ENCODE results near the gene TSPYL2. TPM values are rescaled to one million over a fixed set of nuclear protein-coding genes. Genes with fewer than 3 reads are reported as not detected.

The TSPYL2 gene
- total and polyA plus RNA-seq, 5 donors, result 55.8 to 66.6 (median 60.7) TPM

DNA sequence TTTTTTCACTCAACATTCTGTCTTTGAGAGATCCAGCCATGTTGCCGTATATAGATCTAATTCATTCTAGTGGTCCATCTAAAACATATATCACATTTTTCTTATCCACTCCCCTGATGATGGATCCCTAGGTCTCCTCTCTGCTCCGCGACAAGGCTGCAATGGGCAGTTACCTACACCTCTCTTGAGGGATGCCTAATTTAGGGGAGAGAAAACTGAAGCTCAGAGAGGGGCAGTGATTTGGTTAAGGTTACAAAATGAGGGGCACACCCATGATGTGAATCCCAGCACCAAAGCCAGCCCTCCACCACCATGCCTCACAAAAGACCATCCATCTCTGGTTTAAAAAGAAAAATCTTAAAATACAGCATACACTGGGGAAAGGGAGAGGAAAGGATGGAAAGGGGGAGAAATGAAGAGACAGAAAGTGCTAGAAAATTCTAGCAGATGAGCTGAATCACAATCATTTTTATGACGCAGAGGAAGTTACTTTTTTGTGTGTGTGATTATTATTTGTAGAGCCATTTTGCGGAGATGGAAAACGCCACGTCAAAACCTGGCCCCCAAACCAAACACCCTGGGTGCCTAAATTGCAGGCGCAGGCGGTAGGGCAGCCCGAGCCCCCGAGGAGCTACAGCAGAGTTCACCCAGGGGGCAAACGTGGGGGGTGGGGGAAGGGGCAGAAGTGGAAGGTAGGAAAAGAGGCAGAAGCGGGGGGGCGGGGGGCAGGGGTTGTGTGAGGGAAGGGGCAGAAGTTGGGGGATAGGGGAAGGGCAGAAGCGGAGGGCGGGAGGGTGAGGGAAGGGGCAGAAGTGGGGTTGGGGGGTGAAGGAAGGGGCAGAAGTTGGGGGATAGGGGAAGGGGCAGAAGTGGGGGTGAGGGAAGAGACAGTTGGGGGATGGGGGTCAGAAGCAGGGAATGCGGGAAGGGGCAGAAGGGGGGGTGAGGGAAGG lies 1.3 kb upstream of the TSPYL2 start:
- WGBS, result 18% methylated on average over 17 of the region's 17 CpGs
- ATAC-seq, result no peak

GRCh38 chrX:53082773-53083616 lies 828 bp downstream of the TSPYL2 start:
- Histone ChIP-seq H3K27ac (ENCODE audit: low read length) (peak overlapping the region; percentile 91), H3K27me3 (ENCODE audit: control insufficient read depth, insufficient read depth) (no peaks in the 10 kb centered on the region), H3K4me1 (ENCODE audit: control insufficient read depth, insufficient read depth, low read length) (peaks cover 3% of the 10 kb centered on the region), H3K9me3 (ENCODE audit: control insufficient read depth, low read length) (no peaks in the 10 kb centered on the region), H3K4me3 (ENCODE audit: low read length) (peak overlapping the region; percentile 79)
- intact Hi-C loops (cut with DNase I), result no loop called here
- ATAC-seq (no peak), DNase-seq (no peak)
- 4% methylated on average over 31 of the region's 31 CpGs for WGBS

More for the DNA sequence above, 1.3 kb upstream of the TSPYL2 start:
- DNase-seq, result peak in 2 of 3 donors; percentile 61 to 71
- Histone ChIP-seq H3K27ac (ENCODE audit: low read length) (peak overlapping the region; percentile 75), H3K9me3 (ENCODE audit: control insufficient read depth, low read length) (no peaks in the 10 kb centered on the region), H3K4me3 (ENCODE audit: low read length) (peak overlapping the region; percentile 40), H3K4me1 (ENCODE audit: control insufficient read depth, insufficient read depth, low read length) (no peaks in the 10 kb centered on the region), H3K27me3 (ENCODE audit: control insufficient read depth, insufficient read depth) (no peaks in the 10 kb centered on the region)
- intact Hi-C loops (cut with DNase I), result no loop called here

- WGBS, result 63% methylated on average over 4 of the region's 4 CpGs
Observed at GRCh38 chrX:53084043-53084570, 1.9 kb downstream of the TSPYL2 start.

DNA sequence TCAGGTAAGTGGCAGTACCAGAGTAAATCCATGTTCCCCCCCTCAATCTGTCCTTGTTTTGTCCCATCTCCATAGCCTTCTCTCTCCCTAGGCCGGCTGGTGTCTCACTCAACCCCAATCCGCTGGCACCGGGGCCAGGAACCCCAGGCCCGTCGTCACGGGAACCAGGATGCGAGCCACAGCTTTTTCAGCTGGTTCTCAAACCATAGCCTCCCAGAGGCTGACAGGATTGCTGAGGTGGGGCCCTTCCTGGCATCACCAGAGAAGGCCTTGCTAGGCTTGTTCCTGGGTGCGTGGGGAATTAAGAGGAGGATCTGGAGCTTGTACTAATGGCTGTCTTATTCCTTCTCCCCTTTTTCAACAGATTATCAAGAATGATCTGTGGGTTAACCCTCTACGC lies 2.7 kb downstream of the TSPYL2 start:
- no peaks in the 10 kb centered on the region for H3K27me3 ChIP-seq (ENCODE audit: control insufficient read depth, insufficient read depth)
- H3K27ac ChIP-seq (ENCODE audit: low read length), result no peak overlapping the region
- no peak overlapping the region for H3K4me3 ChIP-seq (ENCODE audit: low read length)
- DNase-seq (no peak), ATAC-seq (no peak)
- H3K9me3 ChIP-seq (ENCODE audit: control insufficient read depth, low read length), result no peaks in the 10 kb centered on the region
- intact Hi-C loops (cut with DNase I), result no loop called here
- peaks cover 3% of the 10 kb centered on the region for H3K4me1 ChIP-seq (ENCODE audit: control insufficient read depth, insufficient read depth, low read length)
- 82% methylated on average over 9 of the region's 9 CpGs for WGBS

More at GRCh38 chrX:53084043-53084570, 1.9 kb downstream of the TSPYL2 start:
- Histone ChIP-seq H3K27ac (ENCODE audit: low read length) (peak overlapping the region; percentile 48), H3K4me1 (ENCODE audit: control insufficient read depth, insufficient read depth, low read length) (peaks cover 3% of the 10 kb centered on the region), H3K27me3 (ENCODE audit: control insufficient read depth, insufficient read depth) (no peaks in the 10 kb centered on the region), H3K9me3 (ENCODE audit: control insufficient read depth, low read length) (no peaks in the 10 kb centered on the region), H3K4me3 (ENCODE audit: low read length) (peak overlapping the region; percentile 79)
- no peak for DNase-seq
- no peak for ATAC-seq
- intact Hi-C loops (cut with DNase I), result no loop called here

DNA sequence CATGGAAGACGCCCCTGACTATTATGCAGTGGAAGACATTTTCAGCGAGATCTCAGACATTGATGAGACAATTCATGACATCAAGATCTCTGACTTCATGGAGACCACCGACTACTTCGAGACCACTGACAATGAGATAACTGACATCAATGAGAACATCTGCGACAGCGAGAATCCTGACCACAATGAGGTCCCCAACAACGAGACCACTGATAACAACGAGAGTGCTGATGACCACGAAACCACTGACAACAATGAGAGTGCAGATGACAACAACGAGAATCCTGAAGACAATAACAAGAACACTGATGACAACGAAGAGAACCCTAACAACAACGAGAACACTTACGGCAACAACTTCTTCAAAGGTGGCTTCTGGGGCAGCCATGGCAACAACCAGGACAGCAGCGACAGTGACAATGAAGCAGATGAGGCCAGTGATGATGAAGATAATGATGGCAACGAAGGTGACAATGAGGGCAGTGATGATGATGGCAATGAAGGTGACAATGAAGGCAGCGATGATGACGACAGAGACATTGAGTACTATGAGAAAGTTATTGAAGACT lies 3.6 kb downstream of the TSPYL2 start:
- intact Hi-C loops (cut with DNase I), result no loop called here
- Histone ChIP-seq H3K27me3 (ENCODE audit: control insufficient read depth, insufficient read depth) (no peaks in the 10 kb centered on the region), H3K4me1 (ENCODE audit: control insufficient read depth, insufficient read depth, low read length) (peaks cover 3% of the 10 kb centered on the region), H3K4me3 (ENCODE audit: low read length) (no peak overlapping the region), H3K27ac (ENCODE audit: low read length) (peak overlapping the region; percentile 73), H3K9me3 (ENCODE audit: control insufficient read depth, low read length) (no peaks in the 10 kb centered on the region)
- DNase-seq, result no peak
- ATAC-seq, result no peak
- WGBS, result 80% methylated on average over 17 of the region's 17 CpGs

DNA sequence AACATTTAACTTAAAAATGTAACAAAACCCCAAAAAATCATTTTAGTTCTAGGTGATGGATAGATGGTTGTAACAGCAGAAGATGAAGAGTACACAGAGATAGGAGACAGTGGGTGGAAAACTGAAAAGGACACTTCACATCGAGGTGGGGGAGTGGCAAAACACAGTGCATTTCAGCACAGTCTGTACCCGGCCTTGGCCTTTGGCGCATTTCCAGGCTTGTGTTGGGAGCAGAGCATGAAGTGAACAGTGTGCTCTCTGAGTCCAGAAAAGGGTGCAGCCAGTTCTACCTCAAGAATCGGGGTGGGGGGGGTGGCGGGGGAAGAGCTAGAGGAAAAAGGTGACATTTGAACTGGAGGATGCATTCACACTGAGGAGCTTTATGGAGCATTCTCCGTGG lies 4.3 kb downstream of the TSPYL2 start:
- intact Hi-C loops (cut with DNase I), result no loop called here
- H3K4me3 ChIP-seq (ENCODE audit: low read length), result no peak overlapping the region
- 36% methylated on average over 6 of the region's 6 CpGs for WGBS
- H3K4me1 ChIP-seq (ENCODE audit: control insufficient read depth, insufficient read depth, low read length), result peaks cover 3% of the 10 kb centered on the region
- ATAC-seq (peak in 1 of 2 donors; percentile 32), DNase-seq (peak; percentile 58 to 89 (median 78))
- no peaks in the 10 kb centered on the region for H3K27me3 ChIP-seq (ENCODE audit: control insufficient read depth, insufficient read depth)
- peak overlapping the region; percentile 94 for H3K27ac ChIP-seq (ENCODE audit: low read length)
- no peaks in the 10 kb centered on the region for H3K9me3 ChIP-seq (ENCODE audit: control insufficient read depth, low read length)

DNA sequence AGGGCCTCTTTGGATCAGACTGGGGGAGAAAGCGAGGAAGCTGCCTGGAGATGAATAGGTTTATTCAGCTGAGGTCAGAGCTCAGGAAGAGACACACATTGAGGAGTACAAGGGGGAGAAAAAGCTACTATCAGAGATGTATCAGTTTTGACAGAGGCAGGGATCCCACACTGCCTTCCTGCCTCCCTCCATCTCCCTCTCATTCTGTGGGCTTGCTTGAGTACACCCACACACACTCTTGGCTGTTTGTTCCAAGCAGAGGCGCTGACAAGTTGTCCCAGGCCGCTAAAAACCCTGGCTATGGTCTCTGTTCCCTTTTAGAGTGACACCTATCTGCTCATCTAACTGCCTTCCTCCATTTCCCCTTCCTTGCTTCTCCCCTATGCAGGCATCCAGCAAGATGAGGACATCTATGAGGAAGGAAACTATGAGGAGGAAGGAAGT lies 5.2 kb downstream of the TSPYL2 start:
- Histone ChIP-seq H3K27me3 (ENCODE audit: control insufficient read depth, insufficient read depth) (no peaks in the 10 kb centered on the region), H3K4me1 (ENCODE audit: control insufficient read depth, insufficient read depth, low read length) (peaks cover 3% of the 10 kb centered on the region), H3K9me3 (ENCODE audit: control insufficient read depth, low read length) (no peaks in the 10 kb centered on the region), H3K4me3 (ENCODE audit: low read length) (no peak overlapping the region), H3K27ac (ENCODE audit: low read length) (peak overlapping the region; percentile 94)
- intact Hi-C loops (cut with DNase I), result no loop called here
- 50% methylated on average over 3 of the region's 3 CpGs for WGBS
- DNase-seq, result no peak
- ATAC-seq, result no peak

- intact Hi-C loops (cut with DNase I), result loop anchor here in 1 of 4 donors (2.0 kb wide), 1 partner anchor 16 kb away; no protein-coding TSS in a partner anchor
- Histone ChIP-seq H3K4me1 (ENCODE audit: control insufficient read depth, insufficient read depth, low read length) (peaks cover 3% of the 10 kb centered on the region), H3K4me3 (ENCODE audit: low read length) (peak overlapping the region; percentile 59), H3K9me3 (ENCODE audit: control insufficient read depth, low read length) (no peaks in the 10 kb centered on the region), H3K27ac (ENCODE audit: low read length) (peak overlapping the region; percentile 94), H3K27me3 (ENCODE audit: control insufficient read depth, insufficient read depth) (no peaks in the 10 kb centered on the region)
- ATAC-seq, result peak; percentile 88 to 91
- 21% methylated on average over 51 of the region's 51 CpGs for WGBS
- peak; percentile 89 to 92 (median 92) for DNase-seq
Observed at GRCh38 chrX:53088136-53088974, 6.2 kb downstream of the TSPYL2 start.

GRCh38 chrX:53089224-53089842 lies 7.2 kb downstream of the TSPYL2 start:
- Histone ChIP-seq H3K9me3 (ENCODE audit: control insufficient read depth, low read length) (no peaks in the 10 kb centered on the region), H3K27ac (ENCODE audit: low read length) (peak overlapping the region; percentile 94), H3K4me1 (ENCODE audit: control insufficient read depth, insufficient read depth, low read length) (peaks cover 3% of the 10 kb centered on the region), H3K27me3 (ENCODE audit: control insufficient read depth, insufficient read depth) (no peaks in the 10 kb centered on the region), H3K4me3 (ENCODE audit: low read length) (peak overlapping the region; percentile 59)
- DNase-seq, result peak in 1 of 3 donors; percentile 77
- 9% methylated on average over 11 of the region's 11 CpGs for WGBS
- ATAC-seq, result no peak
- intact Hi-C loops (cut with DNase I), result loop anchor here in 1 of 4 donors (2.0 kb wide), 1 partner anchor 17 kb away; no protein-coding TSS in a partner anchor
